H9 (cell line): ENCODE results near the gene B4GALT6. TPM values are rescaled to one million over a fixed set of nuclear protein-coding genes. Genes with fewer than 3 reads are reported as not detected.

Experiments
- DNase-seq: peaks from one replicate; pipeline ENCODE4 v3.0.0-alpha.2; 2017
- H2AFZ ChIP-seq: one replicate; pipeline ENCODE4 v1.6.1; 2013; ENCODE audit warnings: mild to moderate bottlenecking, low read length, control low read depth, moderate library complexity
- H2AK5ac ChIP-seq: 2 replicates; pipeline ENCODE4 v1.6.1; 2013; ENCODE audit warnings: low read length, control low read depth, mixed read lengths; ENCODE audit not compliant: insufficient read length
- H2BK120ac ChIP-seq: one replicate; pipeline ENCODE4 v1.6.1; 2013; ENCODE audit warnings: low read depth, mild to moderate bottlenecking, low read length, control low read depth, inconsistent platforms; ENCODE audit not compliant: poor library complexity, severe bottlenecking
- H2BK12ac ChIP-seq: 2 replicates; pipeline ENCODE4 v1.6.1; 2013; ENCODE audit warnings: low read length, control low read depth, mixed read lengths, low read depth; ENCODE audit not compliant: insufficient read length
- H2BK15ac ChIP-seq: 2 replicates; pipeline ENCODE4 v1.6.1; 2013; ENCODE audit warnings: low read depth, low read length, control low read depth
- H2BK20ac ChIP-seq: one replicate; pipeline ENCODE4 v1.6.1; 2013; ENCODE audit warnings: low read depth, mild to moderate bottlenecking, low read length, control low read depth, inconsistent platforms; ENCODE audit not compliant: poor library complexity, severe bottlenecking
- H2BK5ac ChIP-seq: 2 replicates; pipeline ENCODE4 v1.6.1; 2013; ENCODE audit warnings: low read length, control low read depth, mixed read lengths; ENCODE audit not compliant: insufficient read length
- H3K14ac ChIP-seq: 2 replicates; pipeline ENCODE4 v1.6.1; 2013; ENCODE audit warnings: low read length, control low read depth; ENCODE audit not compliant: insufficient read depth
- H3K18ac ChIP-seq: 2 replicates; pipeline ENCODE4 v1.6.1; 2013; ENCODE audit warnings: low read depth, mild to moderate bottlenecking, mixed read lengths, low read length, control low read depth; ENCODE audit not compliant: insufficient read length
- H3K23ac ChIP-seq: 2 replicates; pipeline ENCODE4 v1.6.1; 2013; ENCODE audit warnings: low read length, control low read depth, mixed read lengths, low read depth; ENCODE audit not compliant: insufficient read length
- H3K23me2 ChIP-seq: 2 replicates; pipeline ENCODE4 v1.6.1; 2013; ENCODE audit warnings: low read depth, mild to moderate bottlenecking, mixed read lengths, low read length, control low read depth; ENCODE audit not compliant: insufficient read length, poor library complexity, severe bottlenecking
- H3K27ac ChIP-seq: 2 replicates; pipeline ENCODE4 v1.5.1; 2013; ENCODE audit warnings: low read length, control low read depth, mixed read lengths, low read depth; ENCODE audit not compliant: insufficient read length
- H3K27me3 ChIP-seq: 2 replicates; pipeline ENCODE4 v1.6.1; 2013; ENCODE audit warnings: low read length, control low read depth, inconsistent platforms; ENCODE audit not compliant: insufficient read depth
- H3K4ac ChIP-seq: 2 replicates; pipeline ENCODE4 v1.6.1; 2013; ENCODE audit warnings: low read depth, mild to moderate bottlenecking, control low read depth, inconsistent platforms, low read length, moderate library complexity
- H3K4me1 ChIP-seq: 2 replicates; pipeline ENCODE4 v1.6.1; 2013; ENCODE audit warnings: low read length, control low read depth, inconsistent platforms; ENCODE audit not compliant: insufficient read depth
- H3K4me2 ChIP-seq: 2 replicates; pipeline ENCODE4 v1.6.1; 2013; ENCODE audit warnings: low read length, control low read depth, mixed read lengths; ENCODE audit not compliant: insufficient read length, insufficient read depth
- H3K56ac ChIP-seq: 2 replicates; pipeline ENCODE4 v1.6.1; 2013; ENCODE audit warnings: low read depth, mild to moderate bottlenecking, mixed read lengths, low read length, control low read depth; ENCODE audit not compliant: insufficient read length
- H3K79me1 ChIP-seq: 2 replicates; pipeline ENCODE4 v1.6.1; 2013; ENCODE audit warnings: low read depth, mild to moderate bottlenecking, moderate library complexity, low read length, control low read depth, inconsistent platforms; ENCODE audit not compliant: insufficient read depth, poor library complexity, severe bottlenecking
- H3K79me2 ChIP-seq: 2 replicates; pipeline ENCODE4 v1.6.1; 2013; ENCODE audit warnings: low read length, control low read depth, inconsistent platforms; ENCODE audit not compliant: insufficient read depth
- H3K9ac ChIP-seq: 2 replicates; pipeline ENCODE4 v1.6.1; 2013; ENCODE audit warnings: low read length, control low read depth, mixed read lengths; ENCODE audit not compliant: insufficient read length; ENCODE audit errors: extremely low read depth
- H3K9me3 ChIP-seq: one replicate; pipeline ENCODE4 v1.6.1; 2013; ENCODE audit warnings: low read depth, low read length, inconsistent platforms; ENCODE audit not compliant: control insufficient read depth
- H3T11ph ChIP-seq: one replicate; pipeline ENCODE4 v1.6.1; 2013; ENCODE audit warnings: mild to moderate bottlenecking, low read length, control low read depth, inconsistent platforms
- H4K20me1 ChIP-seq: one replicate; pipeline ENCODE4 v1.6.1; 2013; ENCODE audit not compliant: control insufficient read depth, insufficient read length, insufficient read depth
- H4K5ac ChIP-seq: 2 replicates; pipeline ENCODE4 v1.6.1; 2013; ENCODE audit warnings: low read depth, mild to moderate bottlenecking, mixed read lengths, low read length, control low read depth; ENCODE audit not compliant: insufficient read length
- H4K8ac ChIP-seq: replicated peaks from 2 replicates; pipeline ENCODE4 v1.6.1; 2013; ENCODE audit warnings: low read length, control low read depth, mixed read lengths, low read depth; ENCODE audit not compliant: insufficient read length
- H4K91ac ChIP-seq: 2 replicates; pipeline ENCODE4 v1.6.1; 2013; ENCODE audit warnings: low read depth, mild to moderate bottlenecking, moderate library complexity, mixed read lengths, low read length, control low read depth; ENCODE audit not compliant: insufficient read length
- H3K27ac Mint-ChIP-seq, 3 experiments: 2 replicates in 2 of 3; 3 replicates in 1 of 3; pipeline ENCODE4 v1.8.0; 2020 to 2021; ENCODE audit warnings: mixed read lengths in 3 of 3, mild to moderate bottlenecking in 1 of 3, moderate library complexity in 1 of 3
- H3K27me3 Mint-ChIP-seq: 2 replicates; pipeline ENCODE4 v1.8.0; 2021; ENCODE audit warnings: low read depth, mild to moderate bottlenecking, moderate library complexity, mixed read lengths
- H3K36me3 Mint-ChIP-seq, 3 experiments: 2 replicates in 2 of 3; 3 replicates in 1 of 3; pipeline ENCODE4 v1.8.0; 2020 to 2021; ENCODE audit warnings: low read depth in 3 of 3, mixed read lengths in 3 of 3; ENCODE audit not compliant: insufficient read depth in 1 of 3
- H3K4me1 Mint-ChIP-seq, 2 experiments: 2 replicates each; pipeline ENCODE4 v1.8.0; 2020; ENCODE audit warnings: mixed read lengths in 2 of 2
- H3K4me3 Mint-ChIP-seq, 2 experiments: 2 replicates in 1 of 2; 3 replicates in 1 of 2; pipeline ENCODE4 v1.8.0; 2020 to 2021; ENCODE audit warnings: mild to moderate bottlenecking in 2 of 2, mixed read lengths in 2 of 2, moderate library complexity in 1 of 2
- H3K9me3 Mint-ChIP-seq, 2 experiments: 2 replicates in 1 of 2; 3 replicates in 1 of 2; pipeline ENCODE4 v1.8.0; 2020; ENCODE audit warnings: mild to moderate bottlenecking in 2 of 2, mixed read lengths in 2 of 2, moderate library complexity in 1 of 2
- CTCF ChIP-seq: fragments of 200-600 bp; sonication (generic); conservative IDR thresholded peaks from 3 replicates; pipeline ENCODE4 v1.8.0; 2021; ENCODE audit warnings: antibody characterized with exemption, mild to moderate bottlenecking
- WGBS: extraction: QIAGEN DNeasy Blood & Tissue Kit; methylation state at CpG from one replicate; pipeline ENCODE4 v1.1.7; 2013; ENCODE audit warnings: missing lambda C conversion rate, low lambda C conversion rate, mixed read lengths; ENCODE audit not compliant: insufficient read length; ENCODE audit errors: extremely low coverage; 5-methylcytosine and 5-hydroxymethylcytosine counted together
- total RNA-seq: library from RNA; stranded (reverse); gene quantifications from 2 replicates; pipeline ENCODE4 v1.2.1, GENCODE V29; 2021

The B4GALT6 gene
- total RNA-seq, 1 experiment from 2014 or later: 34.1 TPM

GRCh38 chr18:31606265-31606664 is 78.1 kb downstream of the B4GALT6 start:
- no peak overlapping the region for H3K4me2 ChIP-seq
- H3K27me3 ChIP-seq: no peaks in the 10 kb centered on the region
- no peak overlapping the region for H3K4ac ChIP-seq
- peaks cover 3% of the 10 kb centered on the region; the same call in 1 of the 2 replicates for H3K4me1 ChIP-seq
- no peak overlapping the region for H3T11ph ChIP-seq
- H3K27me3 Mint-ChIP-seq: no peaks in the 10 kb centered on the region; the same call in 1 of the 2 replicates
- no peak overlapping the region for H3K18ac ChIP-seq
- no peak overlapping the region for H2BK12ac ChIP-seq
- DNase-seq: no peak
- no peaks in the 10 kb centered on the region for H4K20me1 ChIP-seq
- no peaks in the 10 kb centered on the region for H3K9me3 ChIP-seq
- no peak overlapping the region for H3K27ac Mint-ChIP-seq
- H2BK15ac ChIP-seq: no peak overlapping the region
- no peak overlapping the region for H2BK120ac ChIP-seq
- no peak overlapping the region for H4K91ac ChIP-seq
- no peaks in the 10 kb centered on the region for H3K79me2 ChIP-seq
- no peak overlapping the region for H3K27ac ChIP-seq
- H3K23me2 ChIP-seq: no peaks in the 10 kb centered on the region
- H4K5ac ChIP-seq: no peak overlapping the region
- no CpG with 5 or more reads among the region's 2 CpGs for WGBS
- H2BK5ac ChIP-seq: no peak overlapping the region
- peaks cover 13% of the 10 kb centered on the region in 2 experiments for H3K4me1 Mint-ChIP-seq
- no peak overlapping the region for H2BK20ac ChIP-seq
- no peak overlapping the region for H3K14ac ChIP-seq
- TF ChIP-seq CTCF: no peak
- no peak overlapping the region for H3K23ac ChIP-seq
- H2AFZ ChIP-seq: no peak overlapping the region
- no peak overlapping the region for H3K56ac ChIP-seq
- H3K36me3 Mint-ChIP-seq: no peaks in the 10 kb centered on the region
- H3K9me3 Mint-ChIP-seq: no peaks in the 10 kb centered on the region
- H3K79me1 ChIP-seq: no peaks in the 10 kb centered on the region
- H2AK5ac ChIP-seq: no peak overlapping the region
- H3K4me3 Mint-ChIP-seq: no peak overlapping the region
- H3K9ac ChIP-seq: no peak overlapping the region
- H4K8ac ChIP-seq: no peak overlapping the region
